IMR-90 (cell line): ENCODE results near the gene ZNF182. TPM values are rescaled to one million over a fixed set of nuclear protein-coding genes. Genes with fewer than 3 reads are reported as not detected.

ENCODE experiments used
- ATAC-seq: fragments of 200-7000 bp; cut with Tn5 transposase; 2 replicates; pipeline ENCODE4 v1.9.1; 2020; ENCODE audit warnings: low read depth, mild to moderate bottlenecking, moderate library complexity
- BruUV-seq: library from RNA; stranded (reverse); fragments of 400-500 nt; replicated peaks from 2 replicates; lab custom pipeline; 2021; lab: Mats Ljungman, UMichigan
- CTCF ChIA-PET: fragments of 300-600 bp; formaldehyde crosslinking; extraction: SDS; loops from one replicate; lab custom pipeline; 2021; ENCODE audit warnings: antibody characterized with exemption; lab: Yijun Ruan, JAX
- POLR2A ChIA-PET: fragments of 300-600 bp; sonication (Branson Sonifier 250); formaldehyde crosslinking; loops from one replicate; lab custom pipeline; 2022; ENCODE audit warnings: antibody characterized with exemption; ENCODE audit not compliant: unreplicated experiment; lab: Charles Lee
- DNase-seq: peaks from one replicate; pipeline ENCODE4 v3.0.0; 2013
- H2AFZ ChIP-seq: replicated peaks from 2 replicates; pipeline ENCODE3; 2013; ENCODE audit warnings: low read length, mild to moderate bottlenecking; ENCODE audit not compliant: poor library complexity
- H2AK5ac ChIP-seq: 2 replicates; pipeline ENCODE4 v1.6.1; 2013; ENCODE audit warnings: low read depth, low read length, inconsistent platforms
- H2AK9ac ChIP-seq: replicated peaks from 2 replicates; pipeline ENCODE3; 2013; ENCODE audit warnings: mild to moderate bottlenecking, low read depth, low read length, moderate library complexity; ENCODE audit not compliant: poor library complexity
- H2BK120ac ChIP-seq: 2 replicates; pipeline ENCODE4 v1.6.1; 2013; ENCODE audit warnings: low read depth, low read length, inconsistent platforms
- H2BK15ac ChIP-seq: 3 replicates; pipeline ENCODE4 v1.6.1; 2013; ENCODE audit warnings: low read depth, low read length, inconsistent platforms
- H2BK20ac ChIP-seq: 2 replicates; pipeline ENCODE4 v1.6.1; 2013; ENCODE audit warnings: low read depth, mild to moderate bottlenecking, inconsistent platforms, low read length, moderate library complexity
- H2BK5ac ChIP-seq: 2 replicates; pipeline ENCODE4 v1.6.1; 2013; ENCODE audit warnings: mild to moderate bottlenecking, low read depth, low read length, inconsistent platforms; ENCODE audit not compliant: poor library complexity, severe bottlenecking
- H3K14ac ChIP-seq: replicated peaks from 2 replicates; pipeline ENCODE4 v1.6.1; 2013; ENCODE audit warnings: low read depth, low read length, inconsistent platforms
- H3K18ac ChIP-seq: 2 replicates; pipeline ENCODE4 v1.6.1; 2013; ENCODE audit warnings: low read depth, low read length, control low read depth
- H3K23ac ChIP-seq: 2 replicates; pipeline ENCODE4 v1.6.1; 2013; ENCODE audit warnings: low read depth, low read length, inconsistent platforms
- H3K27ac ChIP-seq: 2 replicates; pipeline ENCODE4 v1.5.1; 2013; ENCODE audit warnings: mild to moderate bottlenecking, control low read depth, low read length; ENCODE audit not compliant: insufficient read depth
- H3K27me3 ChIP-seq: 2 replicates; pipeline ENCODE4 v1.6.1; 2013; ENCODE audit warnings: low read length; ENCODE audit not compliant: control insufficient read depth, insufficient read depth
- H3K36me3 ChIP-seq: 2 replicates; pipeline ENCODE4 v1.6.1; 2013; ENCODE audit warnings: low read length, mixed read lengths; ENCODE audit not compliant: control insufficient read depth, insufficient read depth
- H3K4ac ChIP-seq: 2 replicates; pipeline ENCODE4 v1.6.1; 2013; ENCODE audit warnings: low read depth, low read length, inconsistent platforms
- H3K4me1 ChIP-seq: 2 replicates; pipeline ENCODE4 v1.6.1; 2013; ENCODE audit warnings: low read length, mixed read lengths; ENCODE audit not compliant: control insufficient read depth, insufficient read depth
- H3K4me2 ChIP-seq: 2 replicates; pipeline ENCODE4 v1.6.1; 2013; ENCODE audit warnings: low read depth, mild to moderate bottlenecking, control low read depth, low read length, moderate library complexity
- H3K4me3 ChIP-seq: 2 replicates; pipeline ENCODE4 v1.5.1; 2013; ENCODE audit warnings: low read depth, mild to moderate bottlenecking, control low read depth, low read length, moderate library complexity; ENCODE audit not compliant: insufficient read depth
- H3K56ac ChIP-seq: 2 replicates; pipeline ENCODE4 v1.6.1; 2013; ENCODE audit warnings: low read length, inconsistent platforms; ENCODE audit not compliant: insufficient read depth; ENCODE audit errors: extremely low read depth
- H3K79me1 ChIP-seq, 2 experiments: 2 replicates each; pipeline ENCODE4 v1.6.1; 2013; ENCODE audit warnings: low read length in 2 of 2, inconsistent platforms in 1 of 2, low read depth in 1 of 2
- H3K9ac ChIP-seq: 2 replicates; pipeline ENCODE4 v1.6.1; 2013; ENCODE audit warnings: low read depth, low read length, control low read depth
- H3K9me1 ChIP-seq: 2 replicates; pipeline ENCODE4 v1.6.1; 2013; ENCODE audit warnings: low read length, inconsistent platforms; ENCODE audit not compliant: insufficient read depth
- H3K9me3 ChIP-seq: 2 replicates; pipeline ENCODE4 v1.6.1; 2013; ENCODE audit warnings: low read length; ENCODE audit not compliant: control insufficient read depth, insufficient read depth
- H4K20me1 ChIP-seq: 2 replicates; pipeline ENCODE4 v1.6.1; 2013; ENCODE audit warnings: low read length, inconsistent platforms; ENCODE audit not compliant: insufficient read depth
- H4K5ac ChIP-seq: 2 replicates; pipeline ENCODE4 v1.6.1; 2013; ENCODE audit warnings: mild to moderate bottlenecking, low read depth, low read length, control low read depth
- H4K8ac ChIP-seq, 2 experiments: 2 replicates each; pipeline ENCODE4 v1.6.1; 2013; ENCODE audit warnings: low read depth in 2 of 2, low read length in 2 of 2, control low read depth in 1 of 2, inconsistent platforms in 1 of 2
- H4K91ac ChIP-seq: 2 replicates; pipeline ENCODE4 v1.6.1; 2013; ENCODE audit warnings: low read depth, low read length, inconsistent platforms; ENCODE audit not compliant: insufficient read depth
- BHLHE40 ChIP-seq: fragments of 150-350 bp; IDR thresholded peaks from 2 replicates; pipeline ENCODE4 v1.6.1; 2016; ENCODE audit warnings: mild to moderate bottlenecking, low read depth, low read length
- CEBPB ChIP-seq: IDR thresholded peaks from 2 replicates; pipeline ENCODE4 v1.6.1; 2012; ENCODE audit warnings: low read depth, low read length, improper control_type of control experiment
- MAFK ChIP-seq: IDR thresholded peaks from 2 replicates; pipeline ENCODE4 v1.6.1; 2012; ENCODE audit warnings: low read depth, low read length, improper control_type of control experiment
- MAZ ChIP-seq: IDR thresholded peaks from 2 replicates; pipeline ENCODE4 v1.6.1; 2012; ENCODE audit warnings: low read depth, mild to moderate bottlenecking, low read length, improper control_type of control experiment, moderate library complexity, borderline replicate concordance
- MXI1 ChIP-seq: IDR thresholded peaks from 2 replicates; pipeline ENCODE4 v1.6.1; 2012; ENCODE audit warnings: low read depth, mild to moderate bottlenecking, low read length, moderate library complexity, borderline replicate concordance
- NFE2L2 ChIP-seq: fragments of 150-350 bp; IDR thresholded peaks from 2 replicates; pipeline ENCODE4 v1.6.1; 2016; ENCODE audit warnings: low read depth, mild to moderate bottlenecking, low read length
- POLR2A ChIP-seq: IDR thresholded peaks from 2 replicates; pipeline ENCODE4 v1.6.1; 2012; ENCODE audit warnings: mild to moderate bottlenecking, low read depth, low read length
- RAD21 ChIP-seq: IDR thresholded peaks from 2 replicates; pipeline ENCODE4 v1.6.1; 2012; ENCODE audit warnings: low read length, improper control_type of control experiment
- RCOR1 ChIP-seq: IDR thresholded peaks from 2 replicates; pipeline ENCODE4 v1.6.1; 2012; ENCODE audit warnings: mild to moderate bottlenecking, low read length, improper control_type of control experiment; ENCODE audit not compliant: insufficient replicate concordance
- RFX5 ChIP-seq: IDR thresholded peaks from 2 replicates; pipeline ENCODE4 v1.8.0; 2012; ENCODE audit warnings: low read depth, mild to moderate bottlenecking, low read length, moderate library complexity
- SMC3 ChIP-seq: fragments of 150-350 bp; IDR thresholded peaks from 2 replicates; pipeline ENCODE4 v1.6.1; 2016; ENCODE audit warnings: low read depth, mild to moderate bottlenecking, antibody characterized with exemption, low read length, moderate library complexity
- WGBS, 2 experiments: methylation state at CpG; one replicate each; pipeline versions ENCODE4 v1.1.5 to v1.1.7; 2013; ENCODE audit warnings: missing lambda C conversion rate in 2 of 2; ENCODE audit not compliant: insufficient read length in 1 of 2; ENCODE audit errors: extremely low coverage in 2 of 2; 5-methylcytosine and 5-hydroxymethylcytosine counted together
- dilution Hi-C: fragments of 300-500 bp; cut with HindIII; formaldehyde crosslinking; loops from one replicate; pipeline ENCODE4 v1.14.3; 2018; ENCODE audit warnings: low sequenced_read_pairs; ENCODE audit not compliant: unreplicated experiment
- in situ Hi-C: fragments of 300-500 bp; cut with MboI; formaldehyde crosslinking; loops from 3 replicates; pipeline ENCODE4 v1.14.3; 2019; ENCODE audit warnings: low sequenced_read_pairs, inconsistent platforms, mixed read lengths
- intact Hi-C: fragments of 100-400 bp; cut with micrococcal nuclease; formaldehyde crosslinking; loops from 2 replicates; pipeline ENCODE4 v1.10.0; 2022
- polyA plus RNA-seq, 3 experiments: library from polyadenylated mRNA; depleted of rRNA; stranded (reverse); fragments of >200 nt; gene quantifications; 2 replicates each; pipeline ENCODE4 v1.2.3, GENCODE V29; 2012; ENCODE audit warnings: low replicate concordance in 1 of 3
- total RNA-seq: library from RNA; depleted of rRNA; stranded (reverse); fragments of >200 nt; gene quantifications from 2 replicates; pipeline ENCODE4 v1.2.3, GENCODE V29; 2012
- TF ChIP-seq, protein P1 (sequence below): conservative IDR thresholded peaks from 2 replicates; pipeline ENCODE4 v1.5.1; 2012; ENCODE audit warnings: mild to moderate bottlenecking, low read depth, low read length, improper control_type of control experiment
- TF ChIP-seq, protein P2 (sequence below): fragments of 150-350 bp; IDR thresholded peaks from 2 replicates; pipeline ENCODE4 v1.6.1; 2016; ENCODE audit warnings: low read depth, mild to moderate bottlenecking, low read length, moderate library complexity, borderline replicate concordance

The ZNF182 gene
- total and polyA plus RNA-seq, 2 of the 4 experiments (the other 2 are of a cell fraction), result 1.7 to 3.0 TPM

DNA sequence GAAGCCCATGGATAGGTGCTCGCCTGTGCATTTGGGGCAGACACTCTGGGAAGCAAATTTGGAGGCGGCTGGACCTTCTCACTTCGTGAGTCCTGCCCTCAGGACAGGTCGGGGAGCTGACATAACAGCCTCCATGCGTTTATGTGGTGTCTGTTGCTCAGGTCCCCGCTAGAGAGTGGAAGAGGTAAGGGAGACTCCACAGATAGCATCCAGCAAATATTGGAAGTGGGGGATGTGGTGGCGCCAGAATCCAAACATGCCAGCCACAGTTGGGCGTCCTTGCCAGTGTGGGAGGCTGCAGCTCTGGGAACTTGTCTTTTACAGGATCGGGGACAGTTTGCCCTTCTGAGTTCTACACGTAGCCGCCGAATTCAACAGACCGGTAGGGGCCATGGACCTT, 47.8 kb downstream of the ZNF182 start:
- H3K56ac ChIP-seq, result no peak overlapping the region
- no peak overlapping the region for H2BK5ac ChIP-seq
- in situ Hi-C loops (no loop called here), dilution Hi-C loops (no loop called here), intact Hi-C loops (no loop called here)
- H3K14ac ChIP-seq, result no peak overlapping the region
- no peaks in the 10 kb centered on the region for H3K36me3 ChIP-seq
- H4K91ac ChIP-seq, result no peak overlapping the region
- H3K4me1 ChIP-seq, result no peaks in the 10 kb centered on the region
- WGBS, 2 experiments, result 65% methylated on average over 4 of the region's 13 CpGs; no CpG with 5 or more reads in 1 of the 2 experiments
- ChIA-PET CTCF (no interaction called here), POLR2A (no interaction called here)
- no peak overlapping the region for H2BK20ac ChIP-seq
- no peaks in the 10 kb centered on the region for H4K20me1 ChIP-seq
- no peaks in the 10 kb centered on the region for H3K9me1 ChIP-seq
- H3K79me1 ChIP-seq, result no peaks in the 10 kb centered on the region
- H3K9ac ChIP-seq, result no peak overlapping the region
- H3K9me3 ChIP-seq, result peaks cover 12% of the 10 kb centered on the region; the same call in 1 of the 2 replicates
- ATAC-seq, result no peak
- H3K27ac ChIP-seq, result no peak overlapping the region
- no peak overlapping the region for H2BK120ac ChIP-seq
- no peak overlapping the region for H2AK9ac ChIP-seq
- H4K5ac ChIP-seq, result no peak overlapping the region
- TF ChIP-seq MAFK, result no peak
- TF ChIP-seq, protein P1, sequence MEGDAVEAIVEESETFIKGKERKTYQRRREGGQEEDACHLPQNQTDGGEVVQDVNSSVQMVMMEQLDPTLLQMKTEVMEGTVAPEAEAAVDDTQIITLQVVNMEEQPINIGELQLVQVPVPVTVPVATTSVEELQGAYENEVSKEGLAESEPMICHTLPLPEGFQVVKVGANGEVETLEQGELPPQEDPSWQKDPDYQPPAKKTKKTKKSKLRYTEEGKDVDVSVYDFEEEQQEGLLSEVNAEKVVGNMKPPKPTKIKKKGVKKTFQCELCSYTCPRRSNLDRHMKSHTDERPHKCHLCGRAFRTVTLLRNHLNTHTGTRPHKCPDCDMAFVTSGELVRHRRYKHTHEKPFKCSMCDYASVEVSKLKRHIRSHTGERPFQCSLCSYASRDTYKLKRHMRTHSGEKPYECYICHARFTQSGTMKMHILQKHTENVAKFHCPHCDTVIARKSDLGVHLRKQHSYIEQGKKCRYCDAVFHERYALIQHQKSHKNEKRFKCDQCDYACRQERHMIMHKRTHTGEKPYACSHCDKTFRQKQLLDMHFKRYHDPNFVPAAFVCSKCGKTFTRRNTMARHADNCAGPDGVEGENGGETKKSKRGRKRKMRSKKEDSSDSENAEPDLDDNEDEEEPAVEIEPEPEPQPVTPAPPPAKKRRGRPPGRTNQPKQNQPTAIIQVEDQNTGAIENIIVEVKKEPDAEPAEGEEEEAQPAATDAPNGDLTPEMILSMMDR, result no peak
- TF ChIP-seq MAZ, result no peak
- no peak for TF ChIP-seq RCOR1
- TF ChIP-seq, protein P2, sequence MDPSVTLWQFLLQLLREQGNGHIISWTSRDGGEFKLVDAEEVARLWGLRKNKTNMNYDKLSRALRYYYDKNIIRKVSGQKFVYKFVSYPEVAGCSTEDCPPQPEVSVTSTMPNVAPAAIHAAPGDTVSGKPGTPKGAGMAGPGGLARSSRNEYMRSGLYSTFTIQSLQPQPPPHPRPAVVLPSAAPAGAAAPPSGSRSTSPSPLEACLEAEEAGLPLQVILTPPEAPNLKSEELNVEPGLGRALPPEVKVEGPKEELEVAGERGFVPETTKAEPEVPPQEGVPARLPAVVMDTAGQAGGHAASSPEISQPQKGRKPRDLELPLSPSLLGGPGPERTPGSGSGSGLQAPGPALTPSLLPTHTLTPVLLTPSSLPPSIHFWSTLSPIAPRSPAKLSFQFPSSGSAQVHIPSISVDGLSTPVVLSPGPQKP, result no peak
- TF ChIP-seq RAD21, result no peak
- no peak for TF ChIP-seq POLR2A
- no peak for TF ChIP-seq CEBPB
- TF ChIP-seq NFE2L2, result no peak
- no peak for TF ChIP-seq MXI1
- no peak for TF ChIP-seq SMC3
- TF ChIP-seq BHLHE40, result no peak
- no peak for TF ChIP-seq RFX5
- H2AFZ ChIP-seq, result no peak overlapping the region
- no peak overlapping the region for H2BK15ac ChIP-seq
- H3K23ac ChIP-seq, result no peak overlapping the region
- H3K4ac ChIP-seq, result no peak overlapping the region
- no peak overlapping the region for H3K4me2 ChIP-seq
- no peak overlapping the region for H3K18ac ChIP-seq
- no peak overlapping the region for H3K4me3 ChIP-seq
- DNase-seq, result no peak
- H2AK5ac ChIP-seq, result no peak overlapping the region
- no peaks in the 10 kb centered on the region for H3K27me3 ChIP-seq
- no TSS peak for BruUV-seq
- H4K8ac ChIP-seq, result no peak overlapping the region
